Measurements from ENCODE around the gene AIP.

AIP gene

GRCh38 chr11:67483831-67484665 is 1.2 kb downstream of the AIP start:
- no peak for DNase-seq (ENCODE audit: insufficient read length, low spot score)
- FAIRE-seq = peak; percentile 92
- TF ChIP-seq POLR2AphosphoS5 (IDR thresholded peaks at IDR 0.05; ENCODE audit: low read depth, low read length) = peak; percentile 66
- no peak for TF ChIP-seq SPI1 (IDR thresholded peaks at IDR 0.05; ENCODE audit: low read depth, low read length)
- TF ChIP-seq POLR2A (IDR thresholded peaks at IDR 0.05; ENCODE audit: low read depth, low read length) = peak; percentile 67
- no peak; the same call in 1 of the 2 replicates for TF ChIP-seq POU2F2 (IDR thresholded peaks at IDR 0.05; ENCODE audit: low read depth, low read length)
- no peak for TF ChIP-seq PAX5 (IDR thresholded peaks at IDR 0.05; ENCODE audit: insufficient read depth, low read length, severe bottlenecking)
- TF ChIP-seq TAF1 (IDR thresholded peaks at IDR 0.05; ENCODE audit: low read depth, low read length) = peak; percentile 38; the same call in 1 of the 2 replicates

GRCh38 chr11:67484847-67485311 is 2.1 kb downstream of the AIP start:
- peak; percentile 61; the same call in 1 of the 2 replicates for TF ChIP-seq POU2F2 (IDR thresholded peaks at IDR 0.05; ENCODE audit: low read depth, low read length)
- peak; percentile 72 for TF ChIP-seq SPI1 (IDR thresholded peaks at IDR 0.05; ENCODE audit: low read depth, low read length)
- TF ChIP-seq TAF1 (IDR thresholded peaks at IDR 0.05; ENCODE audit: low read depth, low read length) = no peak; the same call in 1 of the 2 replicates
- TF ChIP-seq PAX5 (IDR thresholded peaks at IDR 0.05; ENCODE audit: insufficient read depth, low read length, severe bottlenecking) = no peak
- peak; percentile 56 for TF ChIP-seq POLR2AphosphoS5 (IDR thresholded peaks at IDR 0.05; ENCODE audit: low read depth, low read length)
- peak; percentile 49; the same call in 1 of the 2 replicates for TF ChIP-seq POLR2A (IDR thresholded peaks at IDR 0.05; ENCODE audit: low read depth, low read length)
- FAIRE-seq (no peak), DNase-seq (ENCODE audit: insufficient read length, low spot score) (no peak)

- TF ChIP-seq POLR2A (IDR thresholded peaks at IDR 0.05; ENCODE audit: low read depth, low read length) = peak; percentile 57; the same call in 1 of the 2 replicates
- peak; percentile 75; the same call in 1 of the 2 replicates for TF ChIP-seq POLR2AphosphoS5 (IDR thresholded peaks at IDR 0.05; ENCODE audit: low read depth, low read length)
- 0 out of 2 replicates have a peak, but pooled peaks have one; percentile 50 for TF ChIP-seq TAF1 (IDR thresholded peaks at IDR 0.05; ENCODE audit: low read depth, low read length)
- TF ChIP-seq POU2F2 (IDR thresholded peaks at IDR 0.05; ENCODE audit: low read depth, low read length) = peak; percentile 45; the same call in 1 of the 2 replicates
- FAIRE-seq = peak; percentile 93
- DNase-seq (ENCODE audit: insufficient read length, low spot score) = peak; percentile 29
Observed at GRCh38 chr11:67485873-67486361, 3.1 kb downstream of the AIP start.

- FAIRE-seq (peak; percentile 97), DNase-seq (ENCODE audit: insufficient read length, low spot score) (peak; percentile 71)
- peak; percentile 84 for TF ChIP-seq POU2F2 (IDR thresholded peaks at IDR 0.05; ENCODE audit: low read depth, low read length)
- TF ChIP-seq PAX5 (IDR thresholded peaks at IDR 0.05; ENCODE audit: insufficient read depth, low read length, severe bottlenecking) = no peak
- peak; percentile 50; the same call in 1 of the 2 replicates for TF ChIP-seq POLR2AphosphoS5 (IDR thresholded peaks at IDR 0.05; ENCODE audit: low read depth, low read length)
- TF ChIP-seq SPI1 (IDR thresholded peaks at IDR 0.05; ENCODE audit: low read depth, low read length) = peak; percentile 82
- no peak for TF ChIP-seq POLR2A (IDR thresholded peaks at IDR 0.05; ENCODE audit: low read depth, low read length)
- TF ChIP-seq TAF1 (IDR thresholded peaks at IDR 0.05; ENCODE audit: low read depth, low read length) = no peak
Observed at GRCh38 chr11:67486481-67487195, 3.8 kb downstream of the AIP start.

- FAIRE-seq (peak; percentile 45), DNase-seq (ENCODE audit: insufficient read length, low spot score) (no peak)
- TF ChIP-seq SPI1 (IDR thresholded peaks at IDR 0.05; ENCODE audit: low read depth, low read length) = no peak
- TF ChIP-seq PAX5 (IDR thresholded peaks at IDR 0.05; ENCODE audit: insufficient read depth, low read length, severe bottlenecking) = no peak
- no peak for TF ChIP-seq TAF1 (IDR thresholded peaks at IDR 0.05; ENCODE audit: low read depth, low read length)
- TF ChIP-seq POLR2AphosphoS5 (IDR thresholded peaks at IDR 0.05; ENCODE audit: low read depth, low read length) = no peak
- TF ChIP-seq POU2F2 (IDR thresholded peaks at IDR 0.05; ENCODE audit: low read depth, low read length) = no peak
- TF ChIP-seq POLR2A (IDR thresholded peaks at IDR 0.05; ENCODE audit: low read depth, low read length) = no peak
Observed at GRCh38 chr11:67489203-67489884, 6.5 kb downstream of the AIP start.

- no peak for DNase-seq (ENCODE audit: insufficient read length, low spot score)
- FAIRE-seq = no peak
- no peak for TF ChIP-seq POLR2AphosphoS5 (IDR thresholded peaks at IDR 0.05; ENCODE audit: low read depth, low read length)
Observed at GRCh38 chr11:67489885-67490726, 7.3 kb downstream of the AIP start.

- DNase-seq (ENCODE audit: insufficient read length, low spot score) = peak; percentile 9
- FAIRE-seq = no peak
- no peak for TF ChIP-seq TAF1 (IDR thresholded peaks at IDR 0.05; ENCODE audit: low read depth, low read length)
Observed at GRCh38 chr11:67490727-67491065, 7.9 kb downstream of the AIP start.

GRCh38 chr11:67491276-67492068 is 8.6 kb downstream of the AIP start:
- DNase-seq (ENCODE audit: insufficient read length, low spot score) = no peak
- no peak for FAIRE-seq
- TF ChIP-seq TAF1 (IDR thresholded peaks at IDR 0.05; ENCODE audit: low read depth, low read length) = no peak
- peak; percentile 2; the same call in 1 of the 2 replicates for TF ChIP-seq POLR2AphosphoS5 (IDR thresholded peaks at IDR 0.05; ENCODE audit: low read depth, low read length)
